GM18861 (cell line): ENCODE data around the gene CD4.
"Not testable (repeated sequence)": the region's sequence is repeated elsewhere in the genome, so short reads cannot be mapped to it uniquely, and the experiment has no call there.

Experiments used
- ATAC-seq: cut with Tn5 transposase; IDR thresholded peaks from one replicate; pipeline ENCODE4 v1.9.1; 2021; ENCODE audit not compliant: unreplicated experiment

Gene CD4

GRCh38 chr12:6866163-6866919 is 77.0 kb downstream of the CD4 start:
- no peak for ATAC-seq

GRCh38 chr12:6866920-6867412 is 77.6 kb downstream of the CD4 start:
- ATAC-seq = peak; percentile 16

- ATAC-seq = peak; percentile 40
Observed at GRCh38 chr12:6867413-6868210, 78.3 kb downstream of the CD4 start, which contains the start of gene TPI1. TPI1 (plus strand) TSS chr12:6867531; CDS start chr12:6867567, 36 bp downstream.

GRCh38 chr12:6868211-6869048 is 79.1 kb downstream of the CD4 start:
- no peak for ATAC-seq

DNA sequence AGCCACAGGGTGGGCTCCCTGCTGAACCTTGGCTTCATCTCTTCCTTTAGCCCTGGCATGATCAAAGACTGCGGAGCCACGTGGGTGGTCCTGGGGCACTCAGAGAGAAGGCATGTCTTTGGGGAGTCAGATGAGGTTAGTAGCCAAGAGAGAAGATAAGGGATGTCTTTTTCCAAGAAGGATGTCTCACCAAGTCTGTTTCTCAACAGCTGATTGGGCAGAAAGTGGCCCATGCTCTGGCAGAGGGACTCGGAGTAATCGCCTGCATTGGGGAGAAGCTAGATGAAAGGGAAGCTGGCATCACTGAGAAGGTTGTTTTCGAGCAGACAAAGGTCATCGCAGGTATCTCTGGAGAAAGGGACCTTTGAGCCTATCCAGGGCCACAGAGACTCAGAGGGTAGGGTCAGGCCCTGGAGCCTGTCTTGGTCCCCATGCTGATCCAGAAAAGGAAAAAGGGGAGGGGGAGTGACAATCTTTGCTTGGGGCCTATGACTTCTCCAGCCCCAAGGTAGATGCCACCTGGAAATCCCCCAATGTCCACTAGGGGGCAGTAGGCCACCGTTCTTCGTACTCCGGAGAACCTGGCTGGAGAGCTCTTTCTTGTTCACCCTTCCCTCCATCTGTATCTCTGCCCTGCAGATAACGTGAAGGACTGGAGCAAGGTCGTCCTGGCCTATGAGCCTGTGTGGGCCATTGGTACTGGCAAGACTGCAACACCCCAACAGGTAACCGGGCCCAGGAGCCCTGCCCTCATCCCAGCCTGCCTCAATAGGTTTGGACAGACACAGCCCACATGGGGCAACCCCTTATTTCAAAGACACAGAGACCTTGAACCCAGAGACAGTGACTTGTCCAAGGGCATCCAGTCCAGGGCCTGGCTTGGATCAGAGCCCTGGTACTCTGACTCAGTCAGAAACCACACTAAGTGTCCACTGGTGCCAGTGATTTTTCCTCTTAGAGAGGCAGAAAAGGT is 80.0 kb downstream of the CD4 start:
- no peak for ATAC-seq

DNA sequence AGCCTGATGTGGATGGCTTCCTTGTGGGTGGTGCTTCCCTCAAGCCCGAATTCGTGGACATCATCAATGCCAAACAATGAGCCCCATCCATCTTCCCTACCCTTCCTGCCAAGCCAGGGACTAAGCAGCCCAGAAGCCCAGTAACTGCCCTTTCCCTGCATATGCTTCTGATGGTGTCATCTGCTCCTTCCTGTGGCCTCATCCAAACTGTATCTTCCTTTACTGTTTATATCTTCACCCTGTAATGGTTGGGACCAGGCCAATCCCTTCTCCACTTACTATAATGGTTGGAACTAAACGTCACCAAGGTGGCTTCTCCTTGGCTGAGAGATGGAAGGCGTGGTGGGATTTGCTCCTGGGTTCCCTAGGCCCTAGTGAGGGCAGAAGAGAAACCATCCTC is 81.0 kb downstream of the CD4 start:
- not testable (repeated sequence) for ATAC-seq
